SK-N-SH treated with all-trans-retinoic acid at 6 μM for 48 hours (cell line): ENCODE measurements around the gene PARD3B.

Source experiments
- ESRRG ChIP-seq: fragments of 250-450 bp; sonication (Bioruptor Pico); IDR thresholded peaks from 2 replicates; pipeline ENCODE4 v1.6.1; 2021; ENCODE audit warnings: mild to moderate bottlenecking
- GLIS3 ChIP-seq: fragments of 250-450 bp; sonication (Bioruptor Pico); IDR thresholded peaks from 2 replicates; pipeline ENCODE4 v1.5.0; 2020; ENCODE audit warnings: mild to moderate bottlenecking, moderate library complexity
- PATZ1 ChIP-seq: fragments of 250-450 bp; sonication (Bioruptor Pico); IDR thresholded peaks from 2 replicates; pipeline ENCODE4 v1.8.0; 2020; ENCODE audit warnings: mild to moderate bottlenecking, moderate library complexity, borderline replicate concordance
- TF ChIP-seq, protein P1 (sequence below): fragments of 250-450 bp; sonication (Bioruptor Pico); IDR thresholded peaks from 2 replicates; pipeline ENCODE4 v1.5.1; 2020; ENCODE audit warnings: low read depth, mild to moderate bottlenecking, moderate library complexity

DNA sequence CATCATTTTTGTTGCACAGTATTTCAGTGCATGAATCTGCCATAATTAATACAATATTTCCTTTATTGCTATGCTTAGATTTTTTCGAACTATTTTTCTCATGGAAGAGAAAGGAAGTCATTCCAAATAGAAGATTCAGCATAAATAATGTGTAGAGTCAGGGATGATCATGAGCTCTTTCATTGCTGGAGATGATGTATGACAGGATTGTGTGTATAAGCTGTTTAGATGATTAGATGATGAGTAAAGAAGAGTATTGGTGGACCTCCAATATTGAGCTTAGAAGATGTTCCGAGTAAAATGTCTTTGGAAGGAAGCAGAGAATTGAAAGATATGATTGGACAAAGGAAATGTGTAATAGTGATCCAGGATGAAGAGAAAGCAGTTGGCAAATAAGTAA, 364.5 kb downstream of the PARD3B start:
- TF ChIP-seq, protein P1, sequence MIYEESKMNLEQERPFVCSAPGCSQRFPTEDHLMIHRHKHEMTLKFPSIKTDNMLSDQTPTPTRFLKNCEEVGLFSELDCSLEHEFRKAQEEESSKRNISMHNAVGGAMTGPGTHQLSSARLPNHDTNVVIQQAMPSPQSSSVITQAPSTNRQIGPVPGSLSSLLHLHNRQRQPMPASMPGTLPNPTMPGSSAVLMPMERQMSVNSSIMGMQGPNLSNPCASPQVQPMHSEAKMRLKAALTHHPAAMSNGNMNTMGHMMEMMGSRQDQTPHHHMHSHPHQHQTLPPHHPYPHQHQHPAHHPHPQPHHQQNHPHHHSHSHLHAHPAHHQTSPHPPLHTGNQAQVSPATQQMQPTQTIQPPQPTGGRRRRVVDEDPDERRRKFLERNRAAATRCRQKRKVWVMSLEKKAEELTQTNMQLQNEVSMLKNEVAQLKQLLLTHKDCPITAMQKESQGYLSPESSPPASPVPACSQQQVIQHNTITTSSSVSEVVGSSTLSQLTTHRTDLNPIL: no peak
- TF ChIP-seq GLIS3 (CRISPR knock-in tag): no peak
- no peak for TF ChIP-seq ESRRG (CRISPR knock-in tag)
- no peak for TF ChIP-seq PATZ1
